ENCODE results near the gene SREBF2.
A peak's percentile ranks its signal among the peaks of the same experiment; 100 is the strongest.

SREBF2 gene

DNA sequence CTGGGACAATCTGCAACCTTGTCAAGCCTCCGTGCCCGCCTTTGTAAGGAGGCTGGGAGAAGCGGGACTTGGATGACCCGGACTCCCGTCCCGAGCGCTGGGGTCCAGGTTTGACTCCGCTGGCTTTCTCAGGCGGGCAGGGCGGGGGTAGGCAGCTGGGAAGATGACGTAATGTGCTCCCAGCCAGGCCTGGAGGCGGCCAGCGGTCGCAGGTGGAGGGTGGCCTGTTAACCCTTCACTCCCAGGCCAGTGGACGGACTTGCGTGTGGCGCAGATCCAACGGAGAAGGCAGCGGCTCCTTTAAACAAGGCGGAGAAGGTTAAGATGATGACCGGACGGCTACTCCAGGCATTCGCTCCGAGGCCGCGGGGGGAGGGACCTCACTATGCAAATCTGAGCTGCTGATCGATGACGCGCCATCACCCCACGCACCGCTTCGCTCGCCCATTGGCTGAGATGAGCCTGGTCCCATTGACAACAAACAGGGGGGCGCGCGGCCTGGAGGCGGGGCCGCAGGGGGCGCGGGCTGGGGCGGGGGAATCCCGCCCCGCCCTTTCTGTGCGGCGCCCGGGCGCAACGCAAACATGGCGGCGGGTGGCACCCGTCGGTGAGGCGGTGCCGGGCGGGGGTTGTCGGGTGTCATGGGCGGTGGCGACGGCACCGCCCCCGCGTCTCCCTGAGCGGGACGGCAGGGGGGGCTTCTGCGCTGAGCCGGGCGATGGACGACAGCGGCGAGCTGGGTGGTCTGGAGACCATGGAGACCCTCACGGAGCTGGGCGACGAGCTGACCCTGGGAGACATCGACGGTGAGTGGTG, at the start of gene SREBF2:
Gene SREBF2, plus strand, starts transcription at position 553 of the 816 bp plus-strand sequence. Its CDS starts 166 bp downstream, at position 719.
- DNase-seq = peak; percentile 97

DNA sequence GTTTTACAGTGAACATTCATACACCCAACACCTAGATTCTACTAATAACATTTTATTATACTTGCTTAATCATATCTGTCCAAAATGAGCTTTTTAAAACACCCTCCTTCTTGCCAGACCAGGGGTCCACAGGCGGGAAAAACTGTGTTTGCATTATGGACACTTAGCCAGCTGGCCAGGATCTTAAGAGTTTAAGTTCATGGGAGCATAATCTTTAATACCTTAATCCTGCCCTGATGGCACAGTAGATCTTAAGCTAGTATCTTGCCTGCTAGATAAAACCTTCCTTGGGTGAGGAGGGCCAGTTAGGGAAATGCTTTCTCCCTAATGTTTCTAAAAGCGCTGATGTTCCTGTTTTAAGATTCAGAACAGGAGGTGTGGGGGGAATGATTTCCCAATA, 45.6 kb upstream of the SREBF2 start:
- DNase-seq = no peak

DNA sequence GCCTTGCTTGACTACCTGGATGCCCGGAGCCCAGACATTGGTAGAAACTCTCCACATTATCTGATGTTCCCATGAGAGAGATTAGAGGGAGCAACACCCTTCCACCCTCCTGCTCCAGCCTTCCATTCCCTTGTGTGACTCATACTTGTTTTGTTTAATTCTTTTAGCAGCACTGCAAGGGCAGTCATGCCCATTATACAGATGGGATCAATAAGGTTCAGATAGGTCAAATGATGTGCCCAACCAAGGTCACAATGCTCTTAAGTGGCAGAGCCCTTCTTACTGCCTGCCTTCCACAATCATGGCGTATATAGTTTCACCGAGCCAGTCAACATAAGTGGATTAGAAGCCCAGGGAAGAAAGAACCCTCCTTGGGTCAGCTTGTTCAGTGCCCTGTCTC, 39.0 kb upstream of the SREBF2 start:
- no peak for DNase-seq

- DNase-seq = no peak
Observed at GRCh38 chr22:41798736-41799135, 34.2 kb upstream of the SREBF2 start.

GRCh38 chr22:41799486-41800347, 33.2 kb upstream of the SREBF2 start:
- no peak for DNase-seq

DNA sequence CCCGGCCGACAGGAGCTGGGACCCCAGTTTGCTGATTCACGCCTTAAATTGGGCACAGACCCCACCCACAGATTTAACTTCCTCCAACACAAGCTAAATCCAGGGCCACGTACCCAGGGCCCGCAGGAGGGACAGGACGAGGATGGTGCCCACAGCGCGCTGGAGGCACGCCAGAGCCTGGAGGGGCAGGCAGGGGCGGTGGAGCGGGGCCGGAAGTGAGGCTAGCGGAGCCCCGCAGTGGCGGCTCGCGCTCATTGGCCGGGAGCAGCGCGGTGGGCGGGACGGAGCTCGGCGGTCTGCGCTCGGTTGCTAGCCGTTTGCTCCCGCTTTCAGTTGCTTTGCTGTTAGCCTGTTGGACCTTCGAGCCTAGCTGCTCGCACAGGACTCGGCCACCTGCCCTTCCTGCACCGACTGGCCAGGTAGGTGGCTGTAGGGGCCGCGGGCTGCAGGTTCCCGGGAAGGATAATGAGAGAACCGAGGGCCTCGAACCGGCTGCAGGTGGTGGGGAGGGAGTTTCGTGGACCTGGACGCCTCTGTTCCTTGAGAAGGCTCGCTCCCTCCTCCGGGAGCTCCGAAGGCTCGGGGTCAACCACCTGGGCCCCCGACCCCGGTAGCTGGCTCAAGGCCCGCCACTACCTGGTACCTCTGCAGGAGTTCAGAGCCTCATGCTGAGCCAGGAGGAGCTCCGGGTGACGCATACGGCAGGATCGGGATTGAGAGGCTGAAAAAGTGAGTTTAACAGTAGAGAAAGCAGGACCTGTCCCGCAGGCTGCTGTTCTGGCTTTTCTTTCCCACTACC, 32.4 kb upstream of the SREBF2 start, which contains the start of gene CCDC134:
Gene CCDC134, plus strand, starts transcription at position 332 of the 799 bp plus-strand sequence. CDS start 8,212 bp downstream, outside the sequence.
- peak; percentile 89 for DNase-seq

DNA sequence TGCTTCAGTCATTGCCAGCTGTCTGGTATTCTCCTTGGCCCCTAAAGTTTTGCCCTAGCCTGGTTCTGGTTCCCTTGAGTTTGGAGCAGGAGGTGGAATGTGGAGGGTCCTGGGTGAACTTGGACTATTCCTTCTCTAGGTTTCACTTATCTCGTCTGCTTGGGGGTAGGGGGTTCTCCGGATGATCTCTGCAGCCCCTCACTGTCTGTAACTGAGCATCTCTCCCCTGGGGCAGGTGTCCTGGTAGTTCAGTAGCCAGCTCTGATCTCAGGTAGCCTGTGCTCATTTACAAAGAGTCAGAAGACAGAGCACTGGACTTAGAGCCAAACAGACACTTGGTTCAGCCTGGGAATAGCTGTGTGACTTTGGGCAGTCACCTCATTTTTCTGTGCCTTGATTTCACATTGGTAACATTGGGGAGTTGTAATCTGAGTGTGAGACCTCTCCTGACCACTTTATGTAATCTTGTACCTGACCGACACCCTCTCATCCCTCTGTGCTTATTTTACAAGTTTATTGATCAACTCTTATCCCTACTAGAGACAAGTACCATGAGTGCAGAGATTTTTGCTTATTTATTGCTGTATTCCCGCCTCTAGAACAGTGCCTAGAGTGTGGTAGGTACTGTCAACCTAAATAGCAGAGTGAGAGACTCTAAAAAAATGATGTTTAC, 31.6 kb upstream of the SREBF2 start:
- DNase-seq = no peak

GRCh38 chr22:41801886-41802285, 31.0 kb upstream of the SREBF2 start:
- no peak for DNase-seq

- no peak for DNase-seq
Observed at GRCh38 chr22:41805639-41806038, 27.3 kb upstream of the SREBF2 start.

DNA sequence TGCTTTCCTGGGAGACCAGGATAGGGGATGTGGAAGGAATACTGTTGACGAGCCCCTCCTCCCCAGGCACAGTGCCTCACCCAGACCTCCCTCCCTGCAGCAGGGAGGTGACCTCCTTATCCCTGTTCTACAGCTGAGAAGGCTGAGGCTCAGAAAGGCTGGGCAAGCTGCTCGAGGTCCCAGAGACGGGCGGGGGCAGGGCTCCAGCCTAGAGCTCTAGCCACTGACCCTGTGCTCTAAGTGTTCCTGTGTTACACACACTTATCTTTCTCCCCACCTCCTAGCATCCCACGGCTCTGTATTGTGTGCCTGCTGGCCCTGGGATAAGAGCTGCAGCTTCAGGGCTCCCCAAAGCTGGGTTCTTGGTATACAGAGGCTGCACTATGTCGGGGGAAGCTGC, 24.5 kb upstream of the SREBF2 start:
- no peak for DNase-seq

DNA sequence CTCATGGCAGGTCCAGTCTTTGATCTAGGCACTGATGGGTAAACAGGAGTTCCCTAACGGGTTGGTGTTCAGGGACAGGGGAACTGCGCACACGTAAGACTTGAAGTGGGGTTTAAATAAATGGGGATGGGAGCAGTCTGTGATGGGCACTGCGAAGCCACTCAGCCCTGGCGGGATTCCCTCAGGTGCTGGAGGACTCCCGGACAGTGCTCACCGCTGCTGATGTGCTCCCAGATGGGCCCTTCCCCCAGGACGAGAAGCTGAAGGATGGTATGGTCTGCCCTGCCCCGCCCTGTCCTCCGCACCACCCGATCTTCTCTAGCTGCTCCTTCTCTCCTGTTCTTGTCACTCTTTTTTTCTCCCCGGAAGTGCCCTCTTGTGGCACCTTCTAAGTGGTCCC, 22.9 kb upstream of the SREBF2 start:
- no peak for DNase-seq

DNA sequence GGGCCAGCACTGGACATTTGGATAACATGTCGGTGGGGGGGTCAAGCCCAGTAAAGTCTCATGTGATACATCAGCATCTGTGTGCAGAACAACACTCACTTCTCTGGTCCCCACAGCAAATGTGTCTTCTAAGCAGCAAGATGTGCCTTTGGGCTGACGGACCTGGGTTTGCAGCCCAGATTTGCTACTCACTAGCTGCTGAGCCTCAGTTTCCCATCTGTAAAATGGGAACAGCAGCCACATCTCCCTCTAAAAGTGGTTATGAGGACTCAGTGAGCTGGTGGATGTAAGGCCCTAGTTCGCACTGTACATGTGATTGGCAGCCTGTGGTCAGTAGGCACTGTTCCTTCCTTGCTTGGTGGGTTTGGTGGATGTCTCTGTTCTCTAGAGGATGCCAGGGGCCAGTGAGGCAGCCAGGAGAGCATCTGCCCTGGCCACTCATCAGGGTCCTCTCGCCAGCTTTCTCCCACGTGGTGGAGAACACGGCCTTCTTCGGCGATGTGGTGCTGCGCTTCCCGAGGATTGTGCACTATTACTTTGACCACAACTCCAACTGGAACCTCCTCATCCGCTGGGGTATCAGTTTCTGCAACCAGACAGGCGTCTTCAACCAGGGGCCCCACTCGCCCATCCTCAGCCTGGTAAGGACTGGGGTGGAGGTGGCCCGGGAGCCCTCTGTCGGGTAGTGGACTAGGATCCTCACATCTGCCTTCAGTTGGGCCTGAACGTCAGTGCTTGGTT, 19.9 kb upstream of the SREBF2 start:
- no peak for DNase-seq

DNA sequence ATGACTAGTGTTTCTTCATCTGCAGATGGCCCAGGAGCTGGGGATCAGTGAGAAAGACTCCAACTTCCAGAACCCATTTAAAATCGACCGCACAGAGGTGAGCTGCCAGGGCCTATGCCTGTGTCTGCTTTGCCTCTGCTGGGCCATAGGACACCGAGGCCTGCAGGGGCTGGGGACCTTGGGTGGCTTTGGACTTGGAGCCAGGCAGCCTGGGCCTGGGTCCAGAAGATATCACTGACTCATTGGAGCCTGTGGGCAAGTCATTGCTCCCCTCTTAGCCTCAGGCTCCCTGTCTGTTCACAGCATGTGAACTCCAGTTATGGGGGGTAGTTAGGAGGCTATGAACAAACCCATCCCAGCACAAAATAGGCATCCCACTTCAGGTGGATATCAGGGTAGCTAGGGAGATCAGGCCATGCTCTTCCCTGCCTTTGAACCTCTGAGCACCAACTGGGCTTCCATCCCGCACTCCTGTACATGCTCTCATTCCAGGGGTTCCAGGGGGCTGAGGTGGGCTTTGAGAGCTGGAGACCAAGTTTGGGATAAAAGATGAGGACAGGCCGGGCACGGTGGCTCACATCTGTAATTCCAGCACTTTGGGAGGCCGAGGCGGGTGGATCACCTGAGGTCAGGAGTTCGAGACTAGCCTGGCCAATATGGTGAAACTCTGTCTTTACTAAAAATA, 19.0 kb upstream of the SREBF2 start:
- DNase-seq = no peak

GRCh38 chr22:41815716-41816115, 17.2 kb upstream of the SREBF2 start:
- DNase-seq = no peak

DNA sequence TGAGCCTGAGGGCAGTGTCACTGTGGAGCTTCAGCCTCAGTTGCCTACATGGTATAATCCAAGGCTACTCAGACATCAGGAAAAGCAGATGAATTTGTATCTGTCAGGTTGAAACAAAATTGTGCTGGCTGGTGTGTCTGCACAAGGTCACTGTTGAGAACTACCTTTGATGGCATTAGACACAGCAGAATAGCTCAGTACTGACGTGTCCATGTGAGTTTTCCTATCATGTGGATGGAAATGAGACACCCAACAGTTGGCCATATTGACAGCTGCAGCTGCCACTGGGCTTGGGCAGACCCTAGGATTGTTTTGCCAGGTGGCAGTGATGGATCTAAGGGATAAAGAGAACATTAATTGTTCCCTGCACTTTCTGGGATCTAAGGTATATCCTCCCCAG, 16.7 kb upstream of the SREBF2 start:
- DNase-seq = no peak

GRCh38 chr22:41816871-41817270, 16.0 kb upstream of the SREBF2 start:
- no peak for DNase-seq

GRCh38 chr22:41818011-41818410, 14.9 kb upstream of the SREBF2 start:
- DNase-seq = no peak

DNA sequence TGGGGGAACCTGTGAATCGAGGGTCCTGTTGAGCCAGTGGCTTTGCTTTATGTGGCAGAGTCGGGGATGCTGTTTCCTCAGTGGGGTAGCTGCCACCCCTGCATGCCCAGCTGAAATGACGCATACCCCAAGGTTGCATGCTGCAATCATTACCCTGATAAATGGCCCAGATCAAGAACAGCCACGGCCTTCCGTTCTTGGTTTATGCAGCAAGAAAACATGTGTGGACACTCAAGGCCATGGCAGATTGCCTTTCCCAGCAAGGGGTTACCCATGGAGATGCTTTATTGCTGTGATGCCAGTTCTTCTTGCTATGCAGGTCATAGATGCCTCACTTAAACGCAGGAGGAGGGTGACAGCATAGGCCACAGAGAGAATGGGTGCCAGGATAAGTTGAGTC, 14.3 kb upstream of the SREBF2 start:
- no peak for DNase-seq

- DNase-seq = no peak
Observed at GRCh38 chr22:41819257-41819656, 13.6 kb upstream of the SREBF2 start.

GRCh38 chr22:41820447-41820846, 12.5 kb upstream of the SREBF2 start:
- no peak for DNase-seq

Data from NCI-H345 (cell line).